SU-DHL-6 (cell line): ENCODE results near the gene FUT1.

ENCODE experiments used
- H2AFZ ChIP-seq: fragments of 200-600 bp; sonication (generic); 2 replicates; pipeline ENCODE4 v1.6.1; 2014; ENCODE audit warnings: low read depth, mild to moderate bottlenecking, moderate library complexity, mixed read lengths, antibody characterized with exemption, low read length; ENCODE audit not compliant: severe bottlenecking
- H3F3A ChIP-seq: fragments of 200-600 bp; shearing (Covaris generic); 2 replicates; pipeline ENCODE4 v1.6.0; 2016; ENCODE audit warnings: antibody characterized with exemption, mild to moderate bottlenecking; ENCODE audit not compliant: insufficient read depth
- H3K27ac ChIP-seq: fragments of 200-600 bp; sonication (generic); 2 replicates; pipeline ENCODE4 v1.5.1; 2016; ENCODE audit warnings: low read depth, mild to moderate bottlenecking, low read length, moderate library complexity, mixed read lengths
- H3K27me3 ChIP-seq: fragments of 200-600 bp; sonication (generic), shearing (Covaris generic); 2 replicates; pipeline ENCODE4 v1.6.0; 2014; ENCODE audit warnings: mild to moderate bottlenecking, low read length
- H3K36me3 ChIP-seq: fragments of 200-600 bp; sonication (generic); 2 replicates; pipeline ENCODE4 v1.6.1; 2014; ENCODE audit warnings: mild to moderate bottlenecking, low read length, mixed read lengths
- H3K4me2 ChIP-seq: fragments of 300-600, 200-600 bp; shearing (Covaris generic), sonication (generic); 2 replicates; pipeline ENCODE4 v1.6.0; 2014; ENCODE audit warnings: low read length, low read depth, mild to moderate bottlenecking; ENCODE audit not compliant: poor library complexity, severe bottlenecking
- H3K4me3 ChIP-seq: fragments of 200-600 bp; sonication (generic); 2 replicates; pipeline ENCODE4 v1.5.1; 2014; ENCODE audit warnings: antibody characterized with exemption, low read length, mild to moderate bottlenecking, mixed read lengths; ENCODE audit not compliant: insufficient read depth, poor library complexity, severe bottlenecking
- H3K79me2 ChIP-seq: fragments of 200-600 bp; sonication (generic); 2 replicates; pipeline ENCODE4 v1.6.1; 2014; ENCODE audit warnings: mild to moderate bottlenecking, low read length, moderate library complexity; ENCODE audit not compliant: insufficient read depth
- H3K9ac ChIP-seq: fragments of 200-600 bp; sonication (generic); 2 replicates; pipeline ENCODE4 v1.7.0; 2014; ENCODE audit warnings: mild to moderate bottlenecking, low read length
- H3K9me2 ChIP-seq: fragments of 200-600 bp; sonication (generic); replicated peaks from 2 replicates; pipeline ENCODE4 v1.6.1; 2014; ENCODE audit warnings: low read length; ENCODE audit not compliant: insufficient read depth
- H3K9me3 ChIP-seq: fragments of 200-600 bp; sonication (generic); 2 replicates; pipeline ENCODE4 v1.6.1; 2014; ENCODE audit warnings: low read length, mixed read lengths; ENCODE audit not compliant: insufficient read depth
- H4K20me1 ChIP-seq: fragments of 200-600 bp; sonication (generic); 2 replicates; pipeline ENCODE4 v1.6.1; 2014; ENCODE audit warnings: low read depth, mild to moderate bottlenecking, antibody characterized with exemption, low read length, moderate library complexity, mixed read lengths
- EZH2phosphoT487 ChIP-seq: fragments of 200-600 bp; sonication (generic), shearing (Covaris generic); conservative IDR thresholded peaks from 2 replicates; pipeline ENCODE4 v1.6.1; 2018; ENCODE audit warnings: mild to moderate bottlenecking, antibody characterized with exemption, low read length, moderate library complexity, mixed read lengths
- TF ChIP-seq, protein P1 (sequence below): fragments of 200-600 bp; sonication (generic); IDR thresholded peaks from one replicate; pipeline ENCODE4 v1.5.1; 2017; ENCODE audit warnings: antibody characterized with exemption, mild to moderate bottlenecking, low read length, moderate library complexity; ENCODE audit not compliant: insufficient read depth, poor library complexity, severe bottlenecking

The FUT1 gene

DNA sequence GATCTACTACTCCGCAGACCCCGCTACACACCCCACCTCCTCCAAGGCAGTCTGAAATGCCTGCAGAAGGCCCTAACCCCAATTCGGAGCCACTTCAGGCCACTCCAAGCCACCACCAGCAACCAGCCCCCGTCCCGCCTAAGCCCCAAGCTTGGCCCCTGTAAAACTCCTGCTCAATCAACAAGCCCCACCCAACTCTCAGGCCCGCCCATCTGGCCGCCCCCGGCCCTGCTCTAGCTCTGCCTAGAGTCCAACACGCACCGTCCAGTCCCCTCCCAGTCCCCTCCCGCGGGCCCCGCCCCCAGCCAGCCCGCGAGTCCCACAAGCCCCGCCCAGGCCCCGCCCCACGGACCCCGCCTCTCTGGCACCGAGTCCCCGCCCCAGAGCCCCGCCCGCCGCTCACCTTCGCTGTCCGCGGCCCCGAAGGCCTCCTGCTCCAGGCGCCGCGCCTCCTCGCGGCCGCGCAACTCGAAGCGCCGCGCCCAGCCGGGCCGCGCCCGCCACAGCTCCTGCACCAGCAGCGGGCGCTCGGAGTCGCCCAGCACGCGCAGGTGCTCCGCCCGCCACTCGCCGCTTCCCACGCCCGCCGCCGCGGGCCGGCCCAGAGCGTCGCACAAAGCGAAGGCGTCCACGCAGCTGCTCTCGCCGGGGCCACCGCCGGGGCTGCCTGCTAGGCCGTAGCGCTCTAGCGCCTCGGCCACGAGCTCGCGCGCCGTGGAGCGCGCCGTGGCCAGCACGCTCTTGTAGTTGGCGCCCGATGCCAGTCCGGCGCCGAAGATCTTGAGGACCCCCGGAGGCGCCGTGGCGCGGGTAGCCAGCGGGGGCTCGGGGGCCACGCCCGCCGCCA is 13.7 kb downstream of the FUT1 start:
- H3K4me2 ChIP-seq = peak overlapping the region; percentile 16
- H4K20me1 ChIP-seq = no peaks in the 10 kb centered on the region
- H3K9me3 ChIP-seq = no peaks in the 10 kb centered on the region
- no peak for TF ChIP-seq EZH2phosphoT487
- TF ChIP-seq, protein P1, sequence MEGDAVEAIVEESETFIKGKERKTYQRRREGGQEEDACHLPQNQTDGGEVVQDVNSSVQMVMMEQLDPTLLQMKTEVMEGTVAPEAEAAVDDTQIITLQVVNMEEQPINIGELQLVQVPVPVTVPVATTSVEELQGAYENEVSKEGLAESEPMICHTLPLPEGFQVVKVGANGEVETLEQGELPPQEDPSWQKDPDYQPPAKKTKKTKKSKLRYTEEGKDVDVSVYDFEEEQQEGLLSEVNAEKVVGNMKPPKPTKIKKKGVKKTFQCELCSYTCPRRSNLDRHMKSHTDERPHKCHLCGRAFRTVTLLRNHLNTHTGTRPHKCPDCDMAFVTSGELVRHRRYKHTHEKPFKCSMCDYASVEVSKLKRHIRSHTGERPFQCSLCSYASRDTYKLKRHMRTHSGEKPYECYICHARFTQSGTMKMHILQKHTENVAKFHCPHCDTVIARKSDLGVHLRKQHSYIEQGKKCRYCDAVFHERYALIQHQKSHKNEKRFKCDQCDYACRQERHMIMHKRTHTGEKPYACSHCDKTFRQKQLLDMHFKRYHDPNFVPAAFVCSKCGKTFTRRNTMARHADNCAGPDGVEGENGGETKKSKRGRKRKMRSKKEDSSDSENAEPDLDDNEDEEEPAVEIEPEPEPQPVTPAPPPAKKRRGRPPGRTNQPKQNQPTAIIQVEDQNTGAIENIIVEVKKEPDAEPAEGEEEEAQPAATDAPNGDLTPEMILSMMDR = no peak
- no peaks in the 10 kb centered on the region for H3K36me3 ChIP-seq
- H3F3A ChIP-seq = no peaks in the 10 kb centered on the region
- H3K27me3 ChIP-seq = no peaks in the 10 kb centered on the region
- H3K79me2 ChIP-seq = no peaks in the 10 kb centered on the region
- no peak overlapping the region for H2AFZ ChIP-seq
- no peak overlapping the region for H3K9ac ChIP-seq
- H3K9me2 ChIP-seq = no peaks in the 10 kb centered on the region
- H3K27ac ChIP-seq = no peak overlapping the region
- no peak overlapping the region for H3K4me3 ChIP-seq

DNA sequence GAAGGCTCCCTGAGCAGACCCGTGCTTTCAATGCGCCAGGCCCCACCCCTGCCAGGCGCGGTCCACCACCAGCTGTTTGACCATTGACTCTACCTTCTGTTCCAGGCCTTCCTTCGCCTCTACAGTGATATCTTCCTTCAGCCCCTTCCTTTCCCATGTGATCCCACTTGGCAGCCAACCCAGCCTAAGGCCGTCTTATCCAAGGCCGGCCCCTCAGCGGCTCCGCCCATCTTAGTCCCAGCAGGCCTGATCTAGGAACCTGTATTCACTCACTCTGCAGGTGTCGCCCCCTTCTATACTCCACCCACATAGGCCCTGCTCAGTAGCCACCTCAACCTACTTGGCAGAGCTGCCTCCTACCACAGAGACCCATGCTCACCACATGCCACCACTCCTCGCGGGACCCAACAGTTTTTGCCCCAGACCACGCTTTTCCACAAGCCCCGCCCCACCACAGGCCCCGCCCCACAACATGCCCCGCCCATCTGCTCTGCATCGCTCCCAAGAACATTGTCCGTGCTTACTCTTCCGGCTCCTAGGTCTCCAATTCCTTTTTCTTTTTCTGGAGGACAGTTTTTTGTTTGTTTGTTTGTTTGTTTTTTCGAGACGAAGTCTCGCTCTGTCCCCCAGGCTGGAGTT is 15.0 kb downstream of the FUT1 start:
- Histone ChIP-seq H3K4me3 (no peak overlapping the region), H3K9ac (no peak overlapping the region), H3F3A (no peaks in the 10 kb centered on the region)

DNA sequence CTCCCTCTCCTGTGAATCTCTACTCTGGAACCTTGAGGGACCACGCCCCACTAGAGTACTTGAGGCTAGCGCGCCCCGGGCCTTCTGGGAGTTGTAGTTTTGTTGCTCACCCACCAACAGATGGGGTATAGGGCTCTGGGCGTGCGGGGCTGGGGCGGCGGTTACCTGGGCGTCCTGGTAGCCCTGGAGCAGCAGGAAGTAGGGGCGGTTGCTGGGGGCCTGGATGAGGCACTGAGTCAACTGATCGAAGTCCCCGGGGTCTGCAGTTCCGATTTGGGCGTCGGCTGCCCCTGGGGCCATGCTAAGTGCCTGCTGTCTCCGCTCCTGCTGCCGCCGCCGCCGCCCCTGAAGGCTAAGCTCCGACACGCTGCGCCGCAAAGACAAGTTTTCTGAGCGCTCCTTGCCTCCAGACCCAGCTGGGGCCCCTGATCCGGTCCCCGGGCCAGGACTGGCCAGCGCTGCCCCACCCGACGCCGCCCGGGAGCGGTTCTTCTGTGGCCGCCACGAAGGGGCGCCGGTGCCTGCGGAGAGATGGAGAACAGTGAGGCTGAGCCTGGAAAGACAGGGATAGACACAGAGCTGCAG is 17.3 kb downstream of the FUT1 start:
- Histone ChIP-seq H3K27ac (no peak overlapping the region), H3K4me2 (no peak overlapping the region)

More for the DNA sequence above, 15.0 kb downstream of the FUT1 start:
- H3K9me2 ChIP-seq = no peaks in the 10 kb centered on the region
- H3K79me2 ChIP-seq = no peaks in the 10 kb centered on the region
- no peaks in the 10 kb centered on the region for H3K36me3 ChIP-seq
- no peak overlapping the region for H2AFZ ChIP-seq
- no peak overlapping the region for H3K4me2 ChIP-seq
- H3K9me3 ChIP-seq = no peaks in the 10 kb centered on the region
- no peak overlapping the region for H3K27ac ChIP-seq
- H3K27me3 ChIP-seq = no peaks in the 10 kb centered on the region
- H4K20me1 ChIP-seq = no peaks in the 10 kb centered on the region
- TF ChIP-seq, protein P1 = no peak
- no peak for TF ChIP-seq EZH2phosphoT487

More for the DNA sequence above, 17.3 kb downstream of the FUT1 start:
- no peaks in the 10 kb centered on the region for H3K27me3 ChIP-seq
- no peak overlapping the region for H3K9ac ChIP-seq
- no peaks in the 10 kb centered on the region for H3K9me2 ChIP-seq
- TF ChIP-seq, protein P1 = no peak
- TF ChIP-seq EZH2phosphoT487 = no peak
- no peak overlapping the region for H3K4me3 ChIP-seq
- H3K36me3 ChIP-seq = no peaks in the 10 kb centered on the region
- no peaks in the 10 kb centered on the region for H4K20me1 ChIP-seq
- H3K9me3 ChIP-seq = no peaks in the 10 kb centered on the region
- H3F3A ChIP-seq = no peaks in the 10 kb centered on the region
- no peak overlapping the region for H2AFZ ChIP-seq
- H3K79me2 ChIP-seq = no peaks in the 10 kb centered on the region
